Stimulated activated effector memory CD8-positive, alpha-beta T cell treated with anti-CD3 and anti-CD28 coated beads, Interleukin-12 subunit alpha, Interleukin-12 subunit beta, amount 100 ng/mL, for 72 hours (primary cell): ENCODE results near the gene PRLHR.

Source experiments
- ATAC-seq: fragments of 150-1000 bp; cut with Tn5 transposase; 2 replicates; pipeline ENCODE4 v1.10.0; 2021
- DNase-seq, 2 donors: peaks; one replicate each; pipeline ENCODE4 v3.0.0; 2021 to 2022; ENCODE audit warnings: low spot score in 2 of 2
- H3K27ac Mint-ChIP-seq: one replicate; pipeline ENCODE4 v1.8.0; 2022; ENCODE audit warnings: mild to moderate bottlenecking, mixed read lengths
- H3K36me3 Mint-ChIP-seq: one replicate; pipeline ENCODE4 v1.8.0; 2022; ENCODE audit warnings: mild to moderate bottlenecking, mixed read lengths
- H3K4me1 Mint-ChIP-seq: one replicate; pipeline ENCODE4 v1.8.0; 2022; ENCODE audit warnings: mixed read lengths
- H3K4me3 Mint-ChIP-seq: one replicate; pipeline ENCODE4 v1.8.0; 2022; ENCODE audit warnings: mild to moderate bottlenecking, mixed read lengths
- H3K9me3 Mint-ChIP-seq: one replicate; pipeline ENCODE4 v1.8.0; 2022; ENCODE audit warnings: mixed read lengths

Gene PRLHR

DNA sequence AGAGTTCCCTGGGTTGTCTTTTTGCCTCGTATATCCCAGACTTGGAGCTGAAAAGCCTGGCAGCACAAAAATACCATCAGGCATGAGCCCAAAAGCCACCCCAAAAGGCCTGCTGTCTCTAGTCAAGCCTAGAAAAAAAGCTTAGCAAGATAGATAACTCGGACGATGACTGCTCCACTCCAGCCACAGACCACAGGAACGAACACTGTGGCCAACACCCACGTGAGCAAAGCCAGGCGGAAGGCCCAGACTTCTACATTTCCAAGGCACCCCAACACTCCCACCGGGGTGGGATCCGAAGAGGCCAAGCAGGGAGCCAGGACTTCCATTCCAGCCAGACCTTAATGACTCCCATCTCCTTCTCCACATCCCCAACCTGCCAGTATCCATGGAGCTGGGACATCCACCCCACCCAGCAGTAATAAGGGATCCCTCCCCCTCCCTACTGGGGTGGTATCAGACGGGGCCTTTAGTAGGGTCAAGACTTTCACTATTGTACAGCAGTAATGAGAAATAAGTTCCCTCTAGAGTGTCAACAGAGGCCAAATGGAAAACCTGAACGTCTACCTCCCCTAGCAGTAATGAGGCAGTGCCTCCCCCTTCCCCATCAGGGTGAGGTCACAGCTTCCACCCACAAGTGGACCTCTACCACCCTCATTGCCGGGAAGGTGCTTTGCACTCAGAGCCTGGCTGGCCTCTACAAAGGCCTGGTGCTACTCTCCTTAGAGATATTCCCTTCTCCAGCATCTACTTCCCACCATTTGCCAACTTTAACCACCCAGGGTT lies 23.0 kb downstream of the PRLHR start:
- Mint-ChIP-seq H3K4me3 (no peak overlapping the region), H3K27ac (no peak overlapping the region), H3K9me3 (no peaks in the 10 kb centered on the region), H3K4me1 (no peaks in the 10 kb centered on the region), H3K36me3 (no peaks in the 10 kb centered on the region)
- ATAC-seq (no peak), DNase-seq (peak in 1 of 2 donors; percentile 30)

DNA sequence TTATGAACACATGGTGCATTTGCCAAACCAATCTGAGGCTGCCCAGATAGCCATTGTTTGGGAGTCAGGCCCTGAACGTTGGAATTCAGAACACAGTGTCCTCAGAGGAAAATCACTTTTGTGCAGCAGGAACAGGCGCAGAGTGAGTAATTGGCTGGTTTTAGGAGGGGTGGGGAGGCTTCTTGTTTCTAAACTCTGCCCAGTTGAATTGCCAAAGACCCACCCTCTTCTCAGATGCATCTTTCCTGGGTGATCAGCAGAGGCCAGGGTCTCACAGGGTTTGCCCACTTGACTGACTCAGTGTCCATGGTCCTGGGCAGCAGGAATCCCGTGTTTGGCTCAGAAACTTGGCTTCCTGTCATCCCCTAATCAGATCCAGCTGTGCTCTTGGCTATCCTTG lies 24.3 kb downstream of the PRLHR start:
- no peak for ATAC-seq
- Mint-ChIP-seq H3K4me1 (no peaks in the 10 kb centered on the region), H3K27ac (no peak overlapping the region), H3K4me3 (no peak overlapping the region), H3K36me3 (no peaks in the 10 kb centered on the region), H3K9me3 (no peaks in the 10 kb centered on the region)
- peak in 1 of 2 donors; percentile 20 for DNase-seq

DNA sequence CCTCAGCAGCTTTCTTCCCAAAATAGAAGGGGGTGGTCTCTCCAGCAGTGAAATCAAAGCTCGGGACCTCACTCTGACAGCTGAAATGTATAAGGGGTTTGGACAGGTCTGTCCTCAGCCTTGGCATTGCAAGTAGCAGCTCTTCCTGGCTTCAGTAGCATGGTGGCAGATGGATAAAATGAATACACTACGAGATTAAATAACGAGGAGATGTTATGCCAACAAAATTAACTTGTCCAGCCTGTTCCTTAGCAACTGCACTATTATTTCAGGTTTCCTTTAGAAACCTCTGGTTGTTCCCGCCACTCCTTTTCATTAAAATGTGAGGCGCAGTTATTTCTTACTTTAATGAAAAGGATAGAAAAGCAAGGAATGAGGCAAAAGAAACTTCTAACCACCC lies 24.9 kb downstream of the PRLHR start:
- Mint-ChIP-seq H3K9me3 (no peaks in the 10 kb centered on the region), H3K4me1 (no peaks in the 10 kb centered on the region)
- no peak for DNase-seq

DNA sequence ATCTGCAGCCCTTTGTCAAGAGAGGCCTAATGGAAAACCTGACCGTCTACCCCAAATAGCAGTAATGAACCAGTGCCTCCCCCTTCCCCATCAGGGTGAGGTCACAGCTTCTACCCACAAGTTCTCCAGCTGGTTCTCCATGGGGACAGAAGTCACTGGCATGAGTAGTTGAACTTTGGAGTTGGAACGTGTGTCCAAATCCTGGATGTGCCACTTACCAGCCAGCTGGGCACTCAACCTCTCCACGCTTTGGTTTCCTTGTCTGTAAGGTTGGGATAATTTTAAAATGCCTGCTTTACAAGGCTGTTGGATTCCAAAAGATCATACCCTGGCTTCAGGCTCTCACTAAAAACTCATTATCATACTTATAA lies 25.6 kb downstream of the PRLHR start:
- no peaks in the 10 kb centered on the region for H3K4me1 Mint-ChIP-seq
- DNase-seq (no peak), ATAC-seq (no peak)
- H3K36me3 Mint-ChIP-seq: no peaks in the 10 kb centered on the region
- H3K9me3 Mint-ChIP-seq: no peaks in the 10 kb centered on the region
- H3K4me3 Mint-ChIP-seq: no peak overlapping the region
- H3K27ac Mint-ChIP-seq: no peak overlapping the region

More for the DNA sequence above, 24.9 kb downstream of the PRLHR start:
- Mint-ChIP-seq H3K27ac (no peak overlapping the region), H3K4me3 (no peak overlapping the region), H3K36me3 (no peaks in the 10 kb centered on the region)
- no peak for ATAC-seq

DNA sequence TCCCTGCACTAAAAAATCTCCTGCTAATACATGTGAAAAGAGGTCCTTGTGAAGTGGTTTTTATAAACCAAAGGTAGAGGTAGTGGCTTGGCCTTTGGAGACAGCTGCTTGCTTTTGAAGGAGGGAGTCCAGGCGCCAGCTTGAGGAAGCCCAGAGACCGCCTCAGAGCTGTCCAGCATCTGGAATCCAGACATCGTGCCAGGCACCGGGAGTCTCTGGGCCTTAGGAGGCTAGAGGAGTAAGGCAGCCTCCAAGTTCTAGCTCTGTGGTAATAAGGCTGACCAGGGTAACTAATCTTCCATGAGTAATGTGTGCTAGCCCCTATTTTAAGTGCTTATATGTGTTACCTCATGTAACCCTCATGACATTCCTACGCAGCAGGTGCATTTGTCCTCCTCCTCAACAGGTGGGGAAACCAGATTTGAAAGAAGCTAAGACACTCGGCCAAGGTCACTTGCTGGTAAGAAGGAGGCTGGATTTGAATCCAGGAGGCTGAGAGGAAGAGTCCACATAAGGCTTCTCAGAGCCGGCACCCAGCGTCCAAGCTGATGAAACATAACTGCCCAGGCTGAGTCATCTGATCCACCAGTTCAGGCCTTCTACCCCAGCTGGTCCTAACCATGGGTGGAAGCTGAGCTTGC lies 26.1 kb downstream of the PRLHR start:
- no peak overlapping the region for H3K4me3 Mint-ChIP-seq
- no peaks in the 10 kb centered on the region for H3K36me3 Mint-ChIP-seq
- ATAC-seq (no peak), DNase-seq (peak in 1 of 2 donors; percentile 39)
- H3K4me1 Mint-ChIP-seq: no peaks in the 10 kb centered on the region
- no peaks in the 10 kb centered on the region for H3K9me3 Mint-ChIP-seq
- no peak overlapping the region for H3K27ac Mint-ChIP-seq

DNA sequence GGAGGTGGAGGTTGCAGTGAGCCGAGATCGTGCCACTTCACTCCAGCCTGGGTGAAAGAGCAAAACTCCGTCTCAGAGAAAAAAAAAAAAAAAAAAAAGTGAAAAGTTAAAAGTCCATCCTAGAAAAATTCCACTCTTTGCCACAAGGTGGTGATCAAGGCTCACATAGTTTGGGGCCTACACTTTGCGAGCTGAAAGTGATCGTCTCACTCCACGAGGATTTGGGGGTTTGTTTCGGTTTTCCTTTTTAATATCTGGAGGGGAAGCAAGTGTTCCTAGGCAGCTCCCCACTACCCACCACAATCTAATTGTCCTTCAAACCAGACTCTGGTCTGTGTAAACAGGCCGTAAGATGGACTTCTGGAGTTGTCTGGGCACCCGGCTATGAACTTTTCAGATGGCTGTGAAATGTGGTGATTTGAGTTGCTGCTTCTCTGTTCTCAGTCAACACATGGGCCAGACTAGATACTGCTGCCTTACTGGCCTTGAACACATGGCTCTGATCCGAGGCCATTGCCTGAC lies 27.1 kb downstream of the PRLHR start:
- peak; percentile 43 for ATAC-seq
- no peaks in the 10 kb centered on the region for H3K4me1 Mint-ChIP-seq
- no peak overlapping the region for H3K27ac Mint-ChIP-seq
- no peaks in the 10 kb centered on the region for H3K9me3 Mint-ChIP-seq
- no peaks in the 10 kb centered on the region for H3K36me3 Mint-ChIP-seq
- peak; percentile 39 to 73 for DNase-seq
- no peak overlapping the region for H3K4me3 Mint-ChIP-seq

DNA sequence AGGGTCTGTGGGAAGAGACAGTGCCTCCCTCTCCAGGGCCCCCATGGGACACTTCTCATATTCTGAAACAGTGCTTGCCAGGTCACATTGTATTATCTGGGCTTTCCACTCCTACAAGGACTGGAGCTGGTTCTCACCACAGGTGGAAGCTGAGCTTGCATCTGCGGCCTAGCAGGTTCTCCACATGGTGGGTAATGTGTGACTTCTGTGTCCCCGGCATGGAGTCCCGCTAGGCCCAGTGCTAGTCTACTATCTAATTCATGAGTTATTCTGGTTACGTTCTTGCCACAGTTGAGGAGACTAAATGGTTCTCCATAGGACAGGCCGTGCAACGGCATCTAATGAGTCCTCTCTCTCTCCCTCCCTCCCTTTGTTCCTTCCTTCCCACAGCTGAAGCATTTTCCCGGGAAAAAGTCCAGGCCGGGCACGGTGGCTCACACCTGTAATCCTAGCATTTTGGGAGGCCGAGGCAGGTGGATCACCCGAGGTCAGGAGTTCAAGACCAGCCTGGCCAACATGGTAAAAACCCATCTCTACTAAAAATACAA lies 27.7 kb downstream of the PRLHR start:
- Mint-ChIP-seq H3K4me1 (no peaks in the 10 kb centered on the region), H3K4me3 (no peak overlapping the region), H3K27ac (no peak overlapping the region), H3K9me3 (no peaks in the 10 kb centered on the region), H3K36me3 (no peaks in the 10 kb centered on the region)
- DNase-seq (peak in 1 of 2 donors; percentile 45), ATAC-seq (no peak)

DNA sequence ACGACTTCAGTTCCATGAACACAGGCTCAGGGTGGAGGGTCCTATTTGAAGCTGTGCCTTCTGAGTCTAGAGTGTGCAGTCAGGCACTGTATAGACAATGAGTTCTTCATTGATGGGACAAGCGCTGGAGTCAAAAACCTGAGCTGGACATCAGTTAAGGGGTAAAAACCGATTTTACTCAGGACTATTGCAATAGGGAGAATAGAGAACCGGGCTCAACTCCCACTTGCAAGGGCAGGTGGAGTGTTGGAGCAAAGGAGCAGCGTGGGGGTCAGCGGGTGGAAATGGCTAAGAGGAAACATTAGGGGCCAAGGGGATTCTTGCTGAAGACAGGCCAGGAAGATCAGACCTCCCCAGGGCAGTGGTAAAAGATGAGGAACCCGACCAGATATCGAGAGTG lies 28.5 kb downstream of the PRLHR start:
- Mint-ChIP-seq H3K4me1 (no peaks in the 10 kb centered on the region), H3K36me3 (no peaks in the 10 kb centered on the region), H3K27ac (no peak overlapping the region), H3K4me3 (no peak overlapping the region), H3K9me3 (no peaks in the 10 kb centered on the region)
- ATAC-seq (no peak), DNase-seq (peak in 1 of 2 donors; percentile 36)

DNA sequence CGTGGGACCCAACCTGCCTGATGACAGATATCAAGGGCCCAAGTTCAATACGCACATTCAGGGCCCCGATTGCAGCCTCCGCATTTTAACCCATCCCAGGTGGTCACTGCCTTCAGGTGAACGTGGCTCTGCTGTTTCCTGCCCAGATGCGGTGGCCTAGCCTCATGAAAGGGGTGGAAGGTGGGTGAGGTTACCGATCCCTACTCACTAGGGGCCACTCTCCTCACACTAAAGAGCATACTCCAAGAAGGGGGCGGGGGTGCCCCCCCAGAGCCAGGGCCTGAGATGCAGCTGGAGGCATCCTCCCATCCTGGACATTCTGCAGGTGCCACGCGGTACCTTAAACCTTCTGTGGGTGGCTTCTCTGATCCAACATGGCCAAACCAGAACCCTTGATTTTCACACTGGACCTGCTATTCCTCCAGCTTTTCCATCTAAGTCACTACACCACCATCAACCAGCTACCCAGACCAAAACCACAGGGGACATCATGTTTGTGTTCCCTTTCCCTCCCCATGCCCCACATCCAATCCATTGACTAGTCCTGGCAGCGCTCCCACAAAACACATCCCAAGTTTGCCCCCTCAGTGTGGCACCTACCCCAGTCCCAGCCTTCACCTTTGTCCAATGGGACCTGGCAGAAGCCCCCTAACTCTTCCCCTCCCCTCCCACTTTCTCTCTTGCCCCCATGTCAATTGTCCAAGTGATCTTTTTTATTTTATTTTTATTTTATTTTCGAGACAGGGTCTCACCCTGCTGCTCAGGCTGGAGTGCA lies 30.0 kb downstream of the PRLHR start:
- no peaks in the 10 kb centered on the region for H3K4me1 Mint-ChIP-seq
- H3K27ac Mint-ChIP-seq: no peak overlapping the region
- H3K9me3 Mint-ChIP-seq: no peaks in the 10 kb centered on the region
- DNase-seq (peak in 1 of 2 donors; percentile 23), ATAC-seq (no peak)
- H3K36me3 Mint-ChIP-seq: no peaks in the 10 kb centered on the region
- H3K4me3 Mint-ChIP-seq: no peak overlapping the region

DNA sequence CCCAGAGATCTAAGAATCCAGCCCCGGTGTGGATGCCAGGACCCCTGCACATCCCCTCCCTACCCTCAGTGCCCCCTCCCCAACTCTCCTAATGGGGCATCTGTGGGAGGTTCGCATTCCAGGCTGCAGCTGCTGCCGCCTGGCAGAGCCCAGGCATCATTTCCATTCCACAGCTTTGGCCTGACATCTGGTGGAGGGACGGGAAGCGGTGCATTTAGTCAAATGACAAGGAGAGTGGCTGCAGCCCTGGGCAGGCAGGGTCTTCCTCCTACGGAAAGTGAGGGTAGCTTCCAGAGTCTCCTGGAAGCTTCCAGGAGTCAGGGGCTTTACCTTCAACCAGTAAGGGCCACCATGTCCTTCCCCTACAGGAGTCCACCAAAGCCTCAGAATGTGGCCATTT lies 30.8 kb downstream of the PRLHR start:
- no peak overlapping the region for H3K27ac Mint-ChIP-seq
- DNase-seq (peak in 1 of 2 donors; percentile 37), ATAC-seq (peak; percentile 16)
- no peaks in the 10 kb centered on the region for H3K9me3 Mint-ChIP-seq
- no peaks in the 10 kb centered on the region for H3K36me3 Mint-ChIP-seq
- H3K4me1 Mint-ChIP-seq: no peaks in the 10 kb centered on the region
- no peak overlapping the region for H3K4me3 Mint-ChIP-seq

DNA sequence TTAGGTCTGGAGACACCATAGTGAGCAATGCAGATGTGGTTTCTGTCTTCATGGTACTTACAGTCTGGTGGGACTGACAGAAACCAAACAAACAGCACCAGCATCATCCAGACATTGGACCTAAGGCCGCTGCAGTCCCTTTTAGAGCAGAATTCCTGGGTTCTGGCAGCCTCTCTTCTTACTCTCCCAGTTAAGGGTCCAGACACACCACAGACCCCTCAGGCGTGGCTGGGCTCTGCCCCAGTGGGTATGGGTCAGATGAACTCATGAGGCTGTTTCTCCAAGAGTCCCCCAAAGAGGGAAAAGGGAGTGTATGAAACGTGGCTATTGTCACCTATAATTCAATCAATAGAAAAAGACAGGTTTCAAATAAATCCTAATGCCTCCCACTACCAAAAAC lies 31.3 kb downstream of the PRLHR start:
- no peaks in the 10 kb centered on the region for H3K36me3 Mint-ChIP-seq
- no peaks in the 10 kb centered on the region for H3K9me3 Mint-ChIP-seq
- no peak for ATAC-seq
- no peaks in the 10 kb centered on the region for H3K4me1 Mint-ChIP-seq
- no peak for DNase-seq
- no peak overlapping the region for H3K4me3 Mint-ChIP-seq
- H3K27ac Mint-ChIP-seq: no peak overlapping the region

DNA sequence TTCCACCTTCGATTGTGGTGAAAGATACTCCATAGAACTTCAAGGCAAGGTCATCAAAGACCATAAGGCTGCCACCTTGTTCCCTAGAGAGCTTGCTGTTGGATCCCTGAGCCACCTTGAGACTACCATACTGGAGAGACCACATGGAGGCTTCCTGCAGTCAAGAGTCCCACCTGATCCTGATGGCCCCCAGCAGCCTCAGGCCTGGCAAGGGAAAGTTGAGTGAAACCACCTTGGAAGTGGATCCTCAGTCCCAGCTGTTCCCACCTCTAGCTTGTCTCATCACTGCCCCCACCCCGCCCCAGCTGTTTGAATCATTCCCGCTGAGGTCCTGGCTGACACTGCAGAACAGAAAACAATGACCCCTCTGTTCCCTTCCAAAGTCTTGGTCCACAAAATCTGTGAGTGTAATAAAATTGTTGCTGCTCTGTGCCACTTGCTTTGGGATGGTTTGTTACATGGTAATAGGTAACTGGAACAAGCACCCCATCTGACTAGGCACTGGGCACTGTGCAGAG lies 32.0 kb downstream of the PRLHR start:
- no peaks in the 10 kb centered on the region for H3K9me3 Mint-ChIP-seq
- no peaks in the 10 kb centered on the region for H3K36me3 Mint-ChIP-seq
- ATAC-seq (no peak), DNase-seq (peak in 1 of 2 donors; percentile 37)
- H3K27ac Mint-ChIP-seq: no peak overlapping the region
- H3K4me1 Mint-ChIP-seq: no peaks in the 10 kb centered on the region
- no peak overlapping the region for H3K4me3 Mint-ChIP-seq

DNA sequence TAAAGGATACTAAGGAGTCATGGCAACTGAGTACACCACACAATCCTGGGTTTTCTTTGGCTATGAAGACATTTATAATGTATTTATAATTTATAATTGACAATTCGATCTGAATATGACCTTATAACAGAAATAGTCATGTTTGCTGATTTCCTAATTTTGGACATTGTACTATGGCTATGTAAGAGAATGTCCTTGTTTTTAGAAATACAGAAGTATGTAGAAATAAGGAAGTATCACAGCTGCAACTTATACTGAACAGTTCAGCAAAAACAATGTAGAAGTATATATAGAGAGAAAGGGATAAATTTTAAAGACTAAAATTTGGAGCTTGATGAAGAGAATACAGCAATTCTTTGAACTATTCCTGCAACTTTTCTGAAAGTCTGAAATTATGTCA lies 32.6 kb downstream of the PRLHR start:
- DNase-seq: no peak

DNA sequence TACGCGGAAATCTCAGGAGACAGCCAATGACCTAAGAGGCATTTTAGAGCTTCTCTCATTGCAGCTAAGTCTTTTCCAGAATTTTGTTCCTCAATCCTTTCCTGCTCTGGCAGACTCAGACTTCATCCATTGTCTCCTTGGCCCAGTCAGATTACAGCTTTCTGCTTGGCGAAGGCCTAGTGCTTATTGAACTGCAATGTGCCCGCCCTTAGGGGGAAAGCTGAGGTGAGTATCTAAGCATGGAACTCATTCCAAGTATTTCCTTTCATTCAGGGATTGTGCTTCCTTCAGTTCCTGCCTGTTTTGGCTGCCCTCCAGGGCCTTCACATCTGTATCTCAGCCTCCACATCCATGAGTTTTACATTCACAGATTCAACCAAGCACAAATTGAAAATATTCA lies 37.5 kb downstream of the PRLHR start:
- Mint-ChIP-seq H3K9me3 (no peaks in the 10 kb centered on the region), H3K27ac (no peak overlapping the region), H3K4me1 (no peaks in the 10 kb centered on the region), H3K36me3 (no peaks in the 10 kb centered on the region), H3K4me3 (no peak overlapping the region)
- no peak for ATAC-seq
- DNase-seq: no peak

More for the DNA sequence above, 32.6 kb downstream of the PRLHR start:
- no peaks in the 10 kb centered on the region for H3K36me3 Mint-ChIP-seq
- H3K4me3 Mint-ChIP-seq: no peak overlapping the region
- H3K4me1 Mint-ChIP-seq: no peaks in the 10 kb centered on the region
- H3K27ac Mint-ChIP-seq: no peak overlapping the region
- no peaks in the 10 kb centered on the region for H3K9me3 Mint-ChIP-seq
- ATAC-seq: no peak

DNA sequence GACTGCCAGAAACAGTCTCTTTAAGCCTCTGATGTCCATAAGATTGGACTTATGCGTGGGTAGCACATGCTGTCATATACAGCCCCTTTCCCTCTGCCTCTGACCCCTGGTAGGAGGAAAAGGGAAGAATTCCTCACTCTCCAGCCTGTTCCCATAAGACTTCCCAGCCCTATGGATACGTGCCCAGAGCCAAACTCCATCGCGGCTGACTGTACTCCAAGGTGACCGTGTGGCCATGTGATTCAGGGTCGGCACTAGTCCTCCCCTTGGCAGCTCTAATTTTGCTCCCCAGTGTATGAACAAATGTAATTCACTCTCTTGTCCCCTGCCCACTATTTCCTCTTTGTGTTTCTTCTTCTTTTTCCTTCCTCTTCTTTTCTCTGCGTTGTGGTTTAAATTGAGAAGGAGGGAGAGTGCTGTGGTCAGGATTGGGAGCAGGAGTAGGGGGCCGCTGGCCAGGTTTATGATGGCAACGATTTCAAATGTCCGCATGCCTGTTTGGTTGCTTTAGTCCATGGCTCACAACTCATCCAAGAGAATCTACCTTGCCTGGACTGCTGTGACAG lies 43.8 kb downstream of the PRLHR start:
- Mint-ChIP-seq H3K27ac (no peak overlapping the region), H3K4me3 (no peak overlapping the region), H3K4me1 (no peaks in the 10 kb centered on the region), H3K9me3 (no peaks in the 10 kb centered on the region), H3K36me3 (no peaks in the 10 kb centered on the region)
- no peak for DNase-seq
- ATAC-seq: no peak
